Measurements from ENCODE around the gene METTL2A. TPM values are rescaled to one million over a fixed set of nuclear protein-coding genes. Genes with fewer than 3 reads are reported as not detected.
"Not testable (repeated sequence)": the region's sequence is repeated elsewhere in the genome, so short reads cannot be mapped to it uniquely, and the experiment has no call there.

METTL2A gene
- total and polyA plus RNA-seq, 2 donors, result 9.8 to 12.3 TPM

- not testable (repeated sequence) for H3K9me3 ChIP-seq (ENCODE audit: control insufficient read depth in 2 of 2, insufficient read depth in 1 of 2, low read length in 1 of 2); DNase-seq (ENCODE audit: low read depth in 6 of 9, low spot score in 9 of 9); H3K27ac ChIP-seq (ENCODE audit: low read depth in 1 of 2, low read length in 1 of 2); H3K27me3 ChIP-seq (ENCODE audit: control insufficient read depth in 2 of 2, insufficient read depth in 1 of 2, low read length in 1 of 2); H3K36me3 ChIP-seq (ENCODE audit: control insufficient read depth in 2 of 2, insufficient read depth in 2 of 2, low read length in 1 of 2); H3K4me3 ChIP-seq (ENCODE audit: low read length in 2 of 2); H3K4me1 ChIP-seq (ENCODE audit: control insufficient read depth in 2 of 2, insufficient read depth in 2 of 2, low read length in 2 of 2)
- WGBS, result 100% methylated on average over 1 of the region's 2 CpGs
Observed at GRCh38 chr17:62426214-62426613, 2.5 kb downstream of the METTL2A start.

- DNase-seq (ENCODE audit: low read depth in 6 of 9, low spot score in 9 of 9); H3K27me3 ChIP-seq (ENCODE audit: control insufficient read depth in 2 of 2, insufficient read depth in 1 of 2, low read length in 1 of 2); H3K4me1 ChIP-seq (ENCODE audit: control insufficient read depth in 2 of 2, insufficient read depth in 2 of 2, low read length in 2 of 2); H3K36me3 ChIP-seq (ENCODE audit: control insufficient read depth in 2 of 2, insufficient read depth in 2 of 2, low read length in 1 of 2); H3K27ac ChIP-seq (ENCODE audit: low read depth in 1 of 2, low read length in 1 of 2); H3K9me3 ChIP-seq (ENCODE audit: control insufficient read depth in 2 of 2, insufficient read depth in 1 of 2, low read length in 1 of 2); H3K4me3 ChIP-seq (ENCODE audit: low read length in 2 of 2): not testable (repeated sequence)
- 97% methylated on average over 4 of the region's 4 CpGs for WGBS
Observed at GRCh38 chr17:62435251-62435650, 11.6 kb downstream of the METTL2A start.

- peaks cover 21% of the 10 kb centered on the region in 2 donors for H3K36me3 ChIP-seq (ENCODE audit: control insufficient read depth in 2 of 2, insufficient read depth in 2 of 2, low read length in 1 of 2)
- not testable (repeated sequence) for H3K27me3 ChIP-seq (ENCODE audit: control insufficient read depth in 2 of 2, insufficient read depth in 1 of 2, low read length in 1 of 2); H3K9me3 ChIP-seq (ENCODE audit: control insufficient read depth in 2 of 2, insufficient read depth in 1 of 2, low read length in 1 of 2); H3K4me1 ChIP-seq (ENCODE audit: control insufficient read depth in 2 of 2, insufficient read depth in 2 of 2, low read length in 2 of 2); H3K4me3 ChIP-seq (ENCODE audit: low read length in 2 of 2); H3K27ac ChIP-seq (ENCODE audit: low read depth in 1 of 2, low read length in 1 of 2); DNase-seq (ENCODE audit: low read depth in 6 of 9, low spot score in 9 of 9)
- 98% methylated on average over 6 of the region's 6 CpGs for WGBS
Observed at GRCh38 chr17:62441181-62441580, 17.5 kb downstream of the METTL2A start.

GRCh38 chr17:62444063-62444462 lies 20.4 kb downstream of the METTL2A start:
- Histone ChIP-seq H3K4me3 (ENCODE audit: low read length in 2 of 2) (no peak overlapping the region), H3K4me1 (ENCODE audit: control insufficient read depth in 2 of 2, insufficient read depth in 2 of 2, low read length in 2 of 2) (no peaks in the 10 kb centered on the region), H3K36me3 (ENCODE audit: control insufficient read depth in 2 of 2, insufficient read depth in 2 of 2, low read length in 1 of 2) (peaks cover 29 to 41% of the 10 kb centered on the region in 2 donors), H3K27me3 (ENCODE audit: control insufficient read depth in 2 of 2, insufficient read depth in 1 of 2, low read length in 1 of 2) (no peaks in the 10 kb centered on the region), H3K9me3 (ENCODE audit: control insufficient read depth in 2 of 2, insufficient read depth in 1 of 2, low read length in 1 of 2) (no peaks in the 10 kb centered on the region), H3K27ac (ENCODE audit: low read depth in 1 of 2, low read length in 1 of 2) (no peak overlapping the region)
- 98% methylated on average over 4 of the region's 4 CpGs for WGBS
- DNase-seq (ENCODE audit: low read depth in 6 of 9, low spot score in 9 of 9), result no peak

- 98% methylated on average over 4 of the region's 4 CpGs for whole genome bisulfite sequencing
- not testable (repeated sequence) for H3K9me3 ChIP-seq (ENCODE audit: control insufficient read depth in 2 of 2, insufficient read depth in 1 of 2, low read length in 1 of 2); DNase-seq (ENCODE audit: low read depth in 6 of 9, low spot score in 9 of 9); H3K27me3 ChIP-seq (ENCODE audit: control insufficient read depth in 2 of 2, insufficient read depth in 1 of 2, low read length in 1 of 2); H3K27ac ChIP-seq (ENCODE audit: low read depth in 1 of 2, low read length in 1 of 2); H3K4me1 ChIP-seq (ENCODE audit: control insufficient read depth in 2 of 2, insufficient read depth in 2 of 2, low read length in 2 of 2); H3K4me3 ChIP-seq (ENCODE audit: low read length in 2 of 2)
- H3K36me3 ChIP-seq (ENCODE audit: control insufficient read depth in 2 of 2, insufficient read depth in 2 of 2, low read length in 1 of 2), result peaks cover 26 to 38% of the 10 kb centered on the region in 2 donors
Observed at GRCh38 chr17:62445791-62446190, 22.1 kb downstream of the METTL2A start.

GRCh38 chr17:62452195-62452594 lies 28.5 kb downstream of the METTL2A start:
- H3K36me3 ChIP-seq (ENCODE audit: control insufficient read depth in 2 of 2, insufficient read depth in 2 of 2, low read length in 1 of 2), result peaks cover 8 to 14% of the 10 kb centered on the region in 2 donors
- H3K27me3 ChIP-seq (ENCODE audit: control insufficient read depth in 2 of 2, insufficient read depth in 1 of 2, low read length in 1 of 2); H3K27ac ChIP-seq (ENCODE audit: low read depth in 1 of 2, low read length in 1 of 2); H3K9me3 ChIP-seq (ENCODE audit: control insufficient read depth in 2 of 2, insufficient read depth in 1 of 2, low read length in 1 of 2); H3K4me3 ChIP-seq (ENCODE audit: low read length in 2 of 2); DNase-seq (ENCODE audit: low read depth in 6 of 9, low spot score in 9 of 9); H3K4me1 ChIP-seq (ENCODE audit: control insufficient read depth in 2 of 2, insufficient read depth in 2 of 2, low read length in 2 of 2): not testable (repeated sequence)
- 97% methylated on average over 4 of the region's 4 CpGs for WGBS

GRCh38 chr17:62453041-62453440 lies 29.3 kb downstream of the METTL2A start:
- H3K9me3 ChIP-seq (ENCODE audit: control insufficient read depth in 2 of 2, insufficient read depth in 1 of 2, low read length in 1 of 2); H3K4me1 ChIP-seq (ENCODE audit: control insufficient read depth in 2 of 2, insufficient read depth in 2 of 2, low read length in 2 of 2); H3K27me3 ChIP-seq (ENCODE audit: control insufficient read depth in 2 of 2, insufficient read depth in 1 of 2, low read length in 1 of 2); DNase-seq (ENCODE audit: low read depth in 6 of 9, low spot score in 9 of 9); H3K36me3 ChIP-seq (ENCODE audit: control insufficient read depth in 2 of 2, insufficient read depth in 2 of 2, low read length in 1 of 2); H3K27ac ChIP-seq (ENCODE audit: low read depth in 1 of 2, low read length in 1 of 2); H3K4me3 ChIP-seq (ENCODE audit: low read length in 2 of 2): not testable (repeated sequence)
- WGBS, result 95% methylated on average over 5 of the region's 5 CpGs

- H3K27ac ChIP-seq (ENCODE audit: low read depth in 1 of 2, low read length in 1 of 2); H3K9me3 ChIP-seq (ENCODE audit: control insufficient read depth in 2 of 2, insufficient read depth in 1 of 2, low read length in 1 of 2); H3K36me3 ChIP-seq (ENCODE audit: control insufficient read depth in 2 of 2, insufficient read depth in 2 of 2, low read length in 1 of 2); H3K4me1 ChIP-seq (ENCODE audit: control insufficient read depth in 2 of 2, insufficient read depth in 2 of 2, low read length in 2 of 2); H3K27me3 ChIP-seq (ENCODE audit: control insufficient read depth in 2 of 2, insufficient read depth in 1 of 2, low read length in 1 of 2); H3K4me3 ChIP-seq (ENCODE audit: low read length in 2 of 2): not testable (repeated sequence)
- 55% methylated on average over 4 of the region's 4 CpGs for WGBS
- DNase-seq (ENCODE audit: low read depth in 6 of 9, low spot score in 9 of 9), result peak in 1 of 9 donors; percentile 5
Observed at GRCh38 chr17:62453656-62454055, 30.0 kb downstream of the METTL2A start.

- not testable (repeated sequence) for H3K4me1 ChIP-seq (ENCODE audit: control insufficient read depth in 2 of 2, insufficient read depth in 2 of 2, low read length in 2 of 2); H3K36me3 ChIP-seq (ENCODE audit: control insufficient read depth in 2 of 2, insufficient read depth in 2 of 2, low read length in 1 of 2); H3K4me3 ChIP-seq (ENCODE audit: low read length in 2 of 2); H3K27ac ChIP-seq (ENCODE audit: low read depth in 1 of 2, low read length in 1 of 2); H3K27me3 ChIP-seq (ENCODE audit: control insufficient read depth in 2 of 2, insufficient read depth in 1 of 2, low read length in 1 of 2); DNase-seq (ENCODE audit: low read depth in 6 of 9, low spot score in 9 of 9); H3K9me3 ChIP-seq (ENCODE audit: control insufficient read depth in 2 of 2, insufficient read depth in 1 of 2, low read length in 1 of 2)
- WGBS, result 40% methylated on average over 3 of the region's 3 CpGs
Observed at GRCh38 chr17:62454111-62454510, 30.4 kb downstream of the METTL2A start.

- Histone ChIP-seq H3K36me3 (ENCODE audit: control insufficient read depth in 2 of 2, insufficient read depth in 2 of 2, low read length in 1 of 2) (no peaks in the 10 kb centered on the region), H3K4me1 (ENCODE audit: control insufficient read depth in 2 of 2, insufficient read depth in 2 of 2, low read length in 2 of 2) (no peaks in the 10 kb centered on the region), H3K27me3 (ENCODE audit: control insufficient read depth in 2 of 2, insufficient read depth in 1 of 2, low read length in 1 of 2) (no peaks in the 10 kb centered on the region), H3K9me3 (ENCODE audit: control insufficient read depth in 2 of 2, insufficient read depth in 1 of 2, low read length in 1 of 2) (no peaks in the 10 kb centered on the region), H3K4me3 (ENCODE audit: low read length in 2 of 2) (no peak overlapping the region), H3K27ac (ENCODE audit: low read depth in 1 of 2, low read length in 1 of 2) (no peak overlapping the region)
- 97% methylated on average over 7 of the region's 7 CpGs for WGBS
- DNase-seq (ENCODE audit: low read depth in 6 of 9, low spot score in 9 of 9), result no peak
Observed at GRCh38 chr17:62456016-62456415, 32.3 kb downstream of the METTL2A start.
